Tongue (tissue), 2 donors: ENCODE measurements around the gene BTBD10. TPM values are rescaled to one million over a fixed set of nuclear protein-coding genes. Genes with fewer than 3 reads are reported as not detected.

Experiments
- DNase-seq: peaks from one replicate; pipeline ENCODE4 v3.0.0-alpha.2; 2015
- total RNA-seq: library from RNA; depleted of rRNA; stranded (reverse); fragments of >200 nt; gene quantifications from one replicate; pipeline ENCODE4 v1.2.3, GENCODE V29; 2014

Gene BTBD10
- total RNA-seq, 1 donor from 2014 or later: 65.9 TPM

DNA sequence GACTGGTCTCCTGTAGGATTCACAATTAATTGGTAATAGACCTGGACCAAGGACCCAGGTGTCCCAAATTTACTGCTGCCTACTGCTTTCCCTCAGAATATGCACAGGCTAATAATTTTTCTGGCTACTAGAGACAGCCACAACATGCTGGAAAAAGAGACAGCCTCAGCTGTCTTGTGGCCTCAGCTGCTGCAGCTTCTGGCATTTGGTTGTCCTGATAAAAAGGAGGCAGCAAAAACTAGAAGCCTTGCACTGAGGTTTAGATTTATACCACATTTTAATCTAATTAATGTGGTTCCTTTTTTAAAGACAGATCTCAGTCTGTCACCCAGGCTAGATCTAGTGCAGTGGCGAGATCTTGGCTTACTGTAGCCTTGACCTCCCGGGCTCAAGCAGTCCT lies 89.8 kb downstream of the BTBD10 start:
- DNase-seq: no peak

DNA sequence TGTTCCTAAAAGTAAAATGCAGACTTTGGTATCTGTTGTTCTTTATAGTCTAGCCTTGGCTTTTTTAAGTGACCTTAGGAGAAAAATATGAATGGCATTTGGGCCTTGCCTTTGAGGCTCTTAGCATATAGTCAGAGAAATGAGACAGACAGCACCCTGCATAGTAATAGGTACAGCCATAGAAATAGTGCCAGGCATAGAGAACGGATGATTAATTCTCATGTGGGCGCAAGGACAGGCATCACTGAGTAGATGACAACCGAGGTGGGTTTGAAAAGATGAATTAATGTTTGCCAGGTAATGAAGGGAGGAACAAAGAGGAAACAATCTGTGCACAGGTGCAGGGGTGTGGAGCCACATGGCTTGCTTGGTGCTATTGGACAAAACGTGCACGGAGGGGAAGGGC lies 95.0 kb downstream of the BTBD10 start:
- DNase-seq: no peak

DNA sequence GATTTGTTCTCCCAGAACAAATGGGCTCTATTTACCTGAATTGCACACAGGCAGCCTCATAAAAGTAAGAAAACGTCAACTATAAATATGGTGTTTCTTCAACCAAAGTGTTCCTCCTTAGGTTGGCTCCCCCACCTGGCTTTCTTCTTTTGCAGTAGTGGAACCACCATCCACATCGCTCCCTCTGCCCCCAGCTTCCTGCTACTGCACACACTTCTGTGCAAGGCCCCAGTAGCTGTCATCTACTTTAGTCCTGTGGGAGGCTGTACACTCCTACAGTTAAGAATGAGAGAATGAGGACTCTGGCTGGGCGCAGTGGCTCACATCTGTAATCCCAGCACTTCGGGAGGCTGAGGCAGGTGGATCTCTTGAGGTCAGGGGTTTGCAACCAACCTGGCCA lies 95.9 kb downstream of the BTBD10 start:
- DNase-seq: no peak

DNA sequence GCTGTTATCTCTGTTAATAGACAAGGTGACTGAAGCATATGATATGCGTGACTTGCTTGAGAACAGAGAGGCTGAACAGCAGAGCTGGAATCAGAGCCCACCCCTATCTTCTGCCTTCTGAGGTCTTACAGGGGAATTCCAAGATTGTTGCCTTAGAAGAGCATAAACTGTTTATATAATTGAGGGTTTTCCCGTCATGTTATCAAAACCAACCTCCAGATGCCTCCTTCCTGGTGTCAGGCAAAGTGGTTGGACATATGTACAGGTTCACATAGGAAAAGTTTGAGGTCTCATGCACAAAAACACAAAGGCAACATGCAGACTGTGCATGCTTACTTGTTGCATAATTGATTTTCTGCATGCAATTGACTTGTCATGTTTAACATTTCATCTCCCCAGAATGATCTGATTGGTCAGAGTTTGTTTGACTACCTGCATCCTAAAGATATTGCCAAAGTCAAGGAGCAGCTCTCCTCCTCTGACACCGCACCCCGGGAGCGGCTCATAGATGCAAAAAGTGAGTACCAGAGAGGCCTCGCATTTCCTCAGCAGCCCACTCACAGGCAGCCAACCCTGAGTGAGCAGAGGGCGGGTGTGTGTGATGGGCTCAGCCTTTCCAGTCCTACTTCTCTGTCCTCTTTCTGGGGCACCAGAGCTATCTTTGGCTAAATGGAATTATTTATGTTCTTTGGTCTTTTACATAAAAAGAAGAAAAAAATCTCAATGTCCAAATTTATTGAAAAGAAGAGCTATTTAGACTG lies 96.6 kb downstream of the BTBD10 start:
- DNase-seq: no peak

DNA sequence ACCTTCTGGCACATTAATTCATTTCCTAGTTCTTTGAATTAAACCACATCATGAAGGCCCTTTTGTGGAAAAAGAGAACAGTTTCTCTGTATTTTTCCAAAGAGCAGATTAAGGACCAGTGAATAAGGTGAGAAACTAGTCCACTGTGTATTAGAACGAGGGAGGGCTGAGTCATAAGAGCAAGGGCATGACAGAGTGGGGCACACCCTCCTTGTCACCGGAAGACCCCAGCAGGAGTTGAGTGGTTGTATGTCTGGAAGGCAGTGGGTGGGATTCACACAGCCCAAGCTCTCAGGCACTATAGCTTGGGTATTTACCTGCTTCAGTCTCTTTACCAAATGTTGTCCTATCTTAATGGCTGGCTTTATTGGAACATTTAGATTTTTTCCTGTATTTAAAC lies 98.6 kb downstream of the BTBD10 start:
- DNase-seq: no peak

DNA sequence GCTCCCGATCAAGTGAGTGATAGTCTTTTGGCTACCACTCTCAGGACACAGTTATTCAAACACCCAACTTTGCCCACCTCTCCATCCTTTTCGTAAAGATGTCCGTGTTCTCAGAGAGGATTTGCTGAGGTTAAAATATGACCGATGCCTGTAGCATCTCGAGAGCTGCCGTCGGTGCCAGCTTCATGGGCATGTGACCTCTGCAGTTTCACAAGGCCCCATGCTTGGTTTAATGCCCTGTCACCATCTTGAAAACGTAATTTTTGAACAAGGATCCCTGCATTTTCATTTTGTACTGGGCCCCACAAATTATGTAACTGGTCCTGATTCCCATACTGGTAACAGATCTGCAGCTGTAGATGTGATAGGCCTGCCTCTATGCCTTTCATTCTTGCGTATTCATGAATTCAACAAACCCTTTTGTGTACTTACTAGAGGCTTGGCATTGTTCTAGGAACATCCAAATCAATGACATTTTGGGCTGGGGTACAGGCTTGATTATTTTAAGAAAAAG lies 100.4 kb downstream of the BTBD10 start:
- no peak for DNase-seq

DNA sequence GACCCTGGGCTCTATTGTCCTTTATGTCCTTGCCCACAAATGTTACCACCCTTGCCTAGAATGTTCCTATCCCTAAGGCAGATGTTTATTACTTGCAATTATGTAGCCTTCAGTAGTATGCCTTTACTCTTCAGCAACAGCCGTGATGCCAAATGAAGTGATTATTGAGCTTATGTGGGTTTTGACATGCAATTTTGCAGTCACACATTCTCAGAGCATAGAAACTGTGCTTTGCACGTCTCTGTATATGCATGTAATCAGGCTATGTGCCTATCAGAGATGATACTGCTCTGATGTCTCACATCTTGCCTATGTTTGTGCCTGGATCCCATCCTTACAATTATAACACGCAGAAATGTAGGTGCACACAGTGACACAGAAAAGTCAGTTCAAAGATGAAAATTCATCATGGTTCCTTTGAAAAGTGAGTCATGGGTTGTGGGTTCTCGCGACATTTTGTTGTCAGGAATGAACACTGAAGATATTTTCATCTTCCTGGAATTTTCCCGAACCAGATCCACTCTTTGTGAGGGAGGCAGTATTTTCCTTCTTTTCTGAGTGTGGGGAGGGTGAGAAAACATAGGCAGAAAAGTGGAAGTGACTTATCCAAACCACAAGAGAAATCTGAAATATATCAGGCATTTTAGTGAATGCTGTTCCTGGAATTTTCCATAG lies 104.3 kb downstream of the BTBD10 start:
- no peak for DNase-seq

DNA sequence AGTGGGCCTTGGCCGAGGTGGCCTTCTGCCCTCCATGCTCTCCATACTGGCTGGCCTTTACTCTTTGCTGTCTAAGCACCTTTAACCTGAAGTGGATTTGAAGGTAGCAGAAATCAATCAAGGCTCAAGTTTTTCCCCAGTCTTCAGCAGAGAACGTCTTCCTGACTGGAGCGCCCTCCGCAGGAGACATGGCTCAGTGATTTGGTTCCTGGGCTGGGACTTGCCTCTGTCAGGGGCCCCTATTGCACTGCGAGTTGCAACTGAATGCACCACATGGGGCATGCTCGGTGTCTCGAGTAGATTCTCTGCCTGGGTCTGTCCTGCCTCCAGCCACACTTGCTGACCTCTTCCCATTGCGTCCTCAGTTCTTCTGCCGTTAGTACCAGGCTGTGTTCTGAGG lies 105.8 kb downstream of the BTBD10 start:
- no peak for DNase-seq

DNA sequence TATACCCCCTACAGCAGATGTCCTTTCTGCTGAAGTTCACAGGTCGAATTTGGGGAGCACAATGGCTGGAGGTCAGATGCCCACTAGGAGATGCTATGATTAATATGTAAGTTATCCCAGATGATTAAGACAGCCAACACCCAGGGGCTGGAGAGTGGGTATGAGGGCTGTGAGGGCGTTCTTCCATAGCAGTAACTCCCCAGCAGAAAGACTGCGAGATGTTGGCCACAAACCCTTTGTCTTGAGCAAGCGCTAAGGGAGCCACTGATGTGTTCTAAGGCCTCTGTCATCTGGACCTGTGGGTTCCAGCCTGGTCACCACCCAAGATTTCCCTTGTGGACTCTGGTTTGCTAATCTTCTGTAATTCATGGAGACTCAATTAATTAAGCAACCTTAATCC lies 107.8 kb downstream of the BTBD10 start:
- no peak for DNase-seq

DNA sequence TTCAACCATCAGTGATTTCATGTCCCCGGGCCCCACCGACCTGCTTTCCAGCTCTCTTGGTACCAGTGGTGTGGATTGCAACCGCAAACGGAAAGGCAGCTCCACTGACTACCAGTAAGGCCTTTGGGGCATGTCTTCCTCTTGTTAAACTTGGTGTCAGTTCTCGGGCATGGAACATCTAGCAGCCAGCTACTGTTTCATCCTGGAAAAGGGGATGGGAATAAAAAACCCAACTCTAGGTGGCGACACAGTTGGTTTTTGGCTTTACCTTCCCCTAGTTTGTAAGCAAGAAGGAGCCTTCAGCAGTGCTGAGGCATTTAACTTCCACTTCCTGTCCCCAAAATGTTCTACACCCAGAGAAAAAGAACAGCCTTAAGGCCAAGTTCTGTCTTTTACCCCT lies 108.7 kb downstream of the BTBD10 start:
- no peak for DNase-seq

DNA sequence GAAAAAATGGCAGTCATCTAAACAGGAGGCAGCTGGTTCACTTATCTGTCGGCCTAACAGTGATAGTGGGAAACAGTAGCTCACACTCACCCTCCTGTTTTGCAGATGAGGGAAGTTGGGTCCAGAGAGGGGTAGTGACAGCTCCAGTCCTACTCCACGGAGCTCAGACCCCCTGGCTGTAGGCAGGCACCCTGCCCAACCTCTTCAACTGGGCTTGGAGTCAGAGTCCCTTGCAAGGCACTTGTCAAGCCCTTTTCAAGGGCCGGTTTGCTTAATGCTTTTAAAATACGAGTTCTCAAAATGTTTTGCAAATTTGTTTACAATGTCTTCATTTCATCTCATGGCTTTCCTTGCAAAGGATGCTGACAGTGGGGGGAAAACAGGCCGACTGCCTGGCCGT lies 110.3 kb downstream of the BTBD10 start:
- no peak for DNase-seq

DNA sequence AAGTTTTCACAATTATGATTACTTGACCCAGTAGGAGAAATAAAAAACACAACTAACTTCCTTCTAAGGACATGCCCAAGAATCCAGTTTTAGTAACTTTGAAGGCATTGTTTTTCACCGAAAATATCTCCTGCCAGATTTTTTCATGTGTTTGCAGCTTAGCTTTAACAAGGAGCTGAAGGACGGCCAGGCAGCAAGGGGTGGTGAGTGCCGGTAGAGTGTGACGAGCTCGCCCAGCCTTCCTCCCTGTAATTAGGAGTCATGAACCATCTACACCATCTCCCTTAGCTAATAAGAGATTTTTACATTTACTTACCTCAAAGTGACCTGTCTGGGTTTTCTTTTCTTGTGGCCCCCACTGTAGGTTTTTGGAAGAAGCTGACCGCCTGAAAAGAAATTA lies 113.4 kb downstream of the BTBD10 start:
- no peak for DNase-seq

DNA sequence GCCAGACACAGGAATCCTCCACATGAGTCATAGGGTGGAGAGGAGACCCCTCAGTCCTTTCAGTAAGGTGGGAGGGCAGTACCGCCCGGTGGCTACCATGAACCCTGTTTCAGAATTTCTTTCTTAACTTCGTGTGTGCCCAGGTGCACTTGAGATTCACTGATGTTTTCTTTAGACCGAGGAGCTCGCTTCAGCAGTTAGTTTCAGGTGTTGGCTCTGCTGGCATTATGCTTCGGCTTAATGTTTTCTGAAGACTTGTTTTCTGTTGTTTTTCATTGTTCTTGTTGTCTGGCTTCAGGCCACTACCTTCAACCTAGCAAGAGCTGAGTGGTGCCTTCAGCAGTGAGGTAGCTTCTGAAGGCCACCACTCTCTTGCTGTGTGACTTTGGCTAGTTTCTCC lies 114.0 kb downstream of the BTBD10 start:
- no peak for DNase-seq

DNA sequence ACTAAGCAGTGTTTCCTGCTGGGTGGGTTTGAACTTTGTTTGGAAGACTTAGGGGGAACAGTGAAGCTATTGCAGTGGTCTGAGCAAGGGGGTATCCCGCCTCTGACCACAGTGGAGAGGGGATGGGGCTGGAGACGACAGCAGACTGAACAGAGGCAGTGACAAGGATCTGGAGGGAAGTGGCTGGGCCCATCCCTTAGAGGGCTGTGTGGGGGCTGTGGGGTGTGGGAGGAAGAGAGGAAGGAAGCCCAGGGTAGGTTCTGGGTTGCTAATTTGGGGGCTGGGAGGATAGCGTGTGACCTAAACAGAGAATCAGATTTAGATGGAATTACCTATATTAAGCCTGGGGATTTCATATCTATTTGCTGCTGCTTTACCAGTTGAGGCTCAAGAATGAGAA lies 114.7 kb downstream of the BTBD10 start:
- no peak for DNase-seq

DNA sequence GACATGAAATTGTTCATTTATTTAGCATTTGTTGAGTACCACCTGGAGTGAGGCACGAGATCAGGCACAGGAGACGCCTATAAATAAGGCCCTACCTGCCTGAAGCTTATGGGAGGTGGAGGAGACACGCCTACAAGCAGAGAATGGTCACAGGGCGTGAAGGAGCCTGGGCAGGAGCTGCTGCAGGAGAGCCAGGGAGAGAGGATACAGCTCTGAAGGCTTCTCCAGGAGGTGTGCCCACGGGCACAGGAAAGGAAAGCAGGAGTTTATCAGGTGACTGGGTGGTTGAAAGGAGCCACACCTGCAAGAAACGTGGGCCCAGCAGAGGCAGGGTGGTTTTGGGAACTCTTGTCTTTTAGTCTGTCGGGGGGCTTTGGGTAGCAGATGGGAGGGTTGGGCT lies 115.1 kb downstream of the BTBD10 start:
- DNase-seq: no peak

DNA sequence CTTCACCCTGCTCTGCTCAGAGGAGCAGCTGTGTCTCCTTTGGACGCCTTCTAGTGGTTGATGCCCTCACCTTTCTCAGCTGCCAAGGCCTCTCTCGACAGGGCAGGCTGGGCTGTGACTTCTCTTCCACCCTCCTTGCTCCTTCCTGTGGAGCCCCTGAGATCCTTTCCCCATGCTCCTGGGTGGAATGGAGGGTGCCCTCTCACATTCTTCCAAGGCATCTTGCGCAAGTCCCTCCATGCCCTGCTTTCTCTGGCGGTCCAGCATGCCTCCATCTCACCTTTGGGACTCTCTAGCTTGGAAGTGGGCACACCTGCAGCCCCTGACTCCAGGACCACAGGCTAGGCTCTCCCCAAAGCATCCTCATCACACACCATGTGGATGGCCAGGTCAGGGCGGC lies 116.6 kb downstream of the BTBD10 start:
- no peak for DNase-seq

DNA sequence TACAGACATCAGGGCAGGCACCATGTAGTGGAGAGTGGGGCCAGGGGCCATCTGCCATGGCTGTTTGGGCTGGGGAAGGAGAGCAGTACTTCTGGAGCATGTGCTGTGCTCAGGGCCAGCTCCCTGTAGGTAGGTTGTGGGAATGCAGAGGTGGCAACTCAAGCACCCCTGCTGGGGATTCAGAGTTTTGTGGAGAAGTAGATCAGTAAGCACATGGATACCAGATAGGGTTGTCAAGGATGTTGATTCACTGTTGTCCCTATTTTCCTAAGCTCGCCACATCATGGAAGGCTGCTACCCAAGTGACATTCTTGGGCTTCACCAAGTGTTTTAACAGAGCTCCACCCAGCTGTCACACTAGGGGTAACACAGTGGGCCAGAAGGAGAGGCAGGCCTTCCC lies 118.2 kb downstream of the BTBD10 start:
- no peak for DNase-seq

DNA sequence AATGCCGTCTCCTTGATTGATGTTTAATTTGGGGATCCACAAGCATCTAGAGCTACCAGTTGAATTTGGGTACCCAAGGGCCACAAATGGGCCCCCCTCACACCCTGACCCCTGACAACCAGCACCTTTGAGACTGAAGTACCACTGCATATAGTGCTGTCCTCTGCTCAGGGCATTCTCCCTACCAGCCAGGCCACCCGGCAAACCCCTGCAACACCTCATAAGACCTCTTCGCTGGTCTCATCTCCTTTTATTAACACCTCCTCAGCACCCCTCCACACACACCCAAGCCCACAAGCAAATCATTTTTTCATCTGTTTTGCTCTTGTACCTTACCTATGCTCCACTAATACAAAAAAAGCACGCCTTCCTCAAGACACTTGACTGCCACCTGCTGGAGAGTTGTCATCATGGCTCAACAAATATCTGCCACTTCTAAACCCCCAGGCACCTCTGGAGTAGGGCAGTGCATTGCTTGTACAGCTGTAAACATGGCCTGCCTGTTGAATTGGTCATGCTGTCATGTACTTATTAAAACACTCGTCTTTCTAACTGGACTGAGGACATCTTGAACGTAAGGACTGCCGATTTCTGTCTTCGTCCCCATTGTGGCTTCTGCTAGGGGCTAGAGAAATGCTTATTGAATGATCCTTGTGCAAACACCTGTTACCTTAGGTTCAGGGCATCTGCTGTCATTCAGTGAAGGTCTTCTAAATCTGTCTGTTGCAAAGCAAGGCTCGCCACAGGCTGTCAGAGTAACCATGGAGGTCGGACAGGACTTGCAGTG lies 118.9 kb downstream of the BTBD10 start:
- peak; percentile 88 for DNase-seq

DNA sequence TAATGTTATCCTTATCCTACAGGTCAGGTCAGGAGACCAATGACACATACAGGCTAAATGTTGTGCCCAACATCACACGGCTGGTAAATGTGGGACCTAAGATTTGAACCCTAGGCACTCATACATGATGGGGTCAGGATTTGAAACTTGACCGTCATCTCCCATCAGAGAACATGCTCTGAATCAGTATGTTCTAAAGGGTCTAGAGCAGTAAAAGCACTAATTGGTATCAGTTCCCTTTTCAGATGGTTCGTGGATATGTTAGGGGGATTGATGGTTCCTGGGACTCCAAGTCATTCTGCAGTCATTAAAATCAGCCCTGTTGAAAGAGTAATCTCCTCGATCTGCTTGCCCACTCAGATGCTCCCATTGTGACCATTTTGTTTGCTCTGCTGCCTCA lies 120.0 kb downstream of the BTBD10 start:
- no peak for DNase-seq

DNA sequence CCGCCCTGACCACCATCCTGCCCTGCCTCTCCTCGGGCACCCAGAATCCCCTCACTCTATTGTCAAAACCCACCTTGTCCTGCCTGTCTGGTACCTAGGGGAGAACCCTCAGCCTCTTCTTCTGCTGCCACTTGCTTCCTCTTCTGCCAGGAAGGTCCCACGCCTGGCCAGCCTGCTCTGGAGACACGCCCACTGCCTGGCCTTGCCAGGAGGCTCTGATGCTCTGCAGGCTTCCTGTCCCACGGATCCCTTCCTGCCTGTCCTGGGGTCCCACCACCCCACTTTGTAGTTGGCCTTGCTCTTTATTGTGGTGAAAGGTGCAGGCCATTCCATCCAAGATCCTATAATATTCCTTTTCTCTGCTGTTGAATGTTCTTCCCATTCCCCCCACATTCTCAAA lies 122.0 kb downstream of the BTBD10 start:
- DNase-seq: no peak

DNA sequence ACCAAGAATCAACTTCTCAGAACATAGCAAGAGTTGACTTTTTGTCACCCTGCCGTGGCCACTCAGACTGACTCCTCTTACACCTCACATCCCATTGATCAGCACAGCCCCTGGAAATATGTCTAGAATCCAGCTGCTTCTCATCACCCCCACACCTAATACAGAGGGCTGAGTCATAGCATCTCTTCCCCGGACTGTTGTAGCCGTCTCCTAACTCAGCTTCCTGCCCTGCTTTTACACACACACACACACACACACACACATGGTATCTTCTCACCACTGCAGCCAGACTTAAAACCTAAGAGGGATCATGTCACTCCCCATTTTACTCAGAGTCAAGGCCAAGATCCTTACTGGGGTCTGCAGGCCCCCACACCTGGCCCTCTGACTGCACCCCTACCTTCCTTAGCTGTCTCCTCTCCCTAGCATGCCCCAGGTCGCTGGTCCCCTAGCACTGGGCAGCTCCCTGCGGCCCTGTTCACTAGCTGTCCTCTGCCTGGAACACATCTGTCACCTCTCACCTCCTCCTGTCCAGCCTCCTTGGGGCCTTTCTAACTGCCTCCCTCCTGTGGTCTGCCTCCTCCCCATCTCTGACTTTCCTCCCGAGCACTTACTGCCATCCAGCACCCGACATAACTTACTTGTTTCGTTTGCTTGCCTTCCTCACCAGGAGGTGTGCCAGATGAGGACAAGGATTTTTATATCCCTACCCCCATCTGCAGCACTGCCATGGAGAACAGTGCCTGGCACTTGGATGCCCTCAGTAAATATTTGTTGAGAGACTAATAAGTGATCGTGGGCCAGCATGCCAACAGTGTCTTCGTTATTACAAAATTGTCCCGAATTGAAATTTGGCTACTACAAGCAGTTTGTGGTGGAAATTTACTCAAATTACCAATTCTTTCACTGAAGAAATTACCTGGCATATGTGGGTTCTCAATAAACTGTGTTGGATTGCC lies 123.5 kb downstream of the BTBD10 start:
- no peak for DNase-seq
